HT-29 (cell line): ENCODE results near the gene PAXX. TPM values are rescaled to one million over a fixed set of nuclear protein-coding genes. Genes with fewer than 3 reads are reported as not detected.

Source experiments
- DNase-seq: peaks from one replicate; pipeline ENCODE4 v3.0.0-alpha.2; 2015; ENCODE audit warnings: low spot score
- total RNA-seq: library from RNA; depleted of rRNA; stranded (reverse); fragments of >200 nt; shearing (Covaris generic); gene quantifications from 2 replicates; pipeline ENCODE4 v1.2.3, GENCODE V29; 2014

The PAXX gene
- total RNA-seq, 1 experiment from 2014 or later = 169 TPM

DNA sequence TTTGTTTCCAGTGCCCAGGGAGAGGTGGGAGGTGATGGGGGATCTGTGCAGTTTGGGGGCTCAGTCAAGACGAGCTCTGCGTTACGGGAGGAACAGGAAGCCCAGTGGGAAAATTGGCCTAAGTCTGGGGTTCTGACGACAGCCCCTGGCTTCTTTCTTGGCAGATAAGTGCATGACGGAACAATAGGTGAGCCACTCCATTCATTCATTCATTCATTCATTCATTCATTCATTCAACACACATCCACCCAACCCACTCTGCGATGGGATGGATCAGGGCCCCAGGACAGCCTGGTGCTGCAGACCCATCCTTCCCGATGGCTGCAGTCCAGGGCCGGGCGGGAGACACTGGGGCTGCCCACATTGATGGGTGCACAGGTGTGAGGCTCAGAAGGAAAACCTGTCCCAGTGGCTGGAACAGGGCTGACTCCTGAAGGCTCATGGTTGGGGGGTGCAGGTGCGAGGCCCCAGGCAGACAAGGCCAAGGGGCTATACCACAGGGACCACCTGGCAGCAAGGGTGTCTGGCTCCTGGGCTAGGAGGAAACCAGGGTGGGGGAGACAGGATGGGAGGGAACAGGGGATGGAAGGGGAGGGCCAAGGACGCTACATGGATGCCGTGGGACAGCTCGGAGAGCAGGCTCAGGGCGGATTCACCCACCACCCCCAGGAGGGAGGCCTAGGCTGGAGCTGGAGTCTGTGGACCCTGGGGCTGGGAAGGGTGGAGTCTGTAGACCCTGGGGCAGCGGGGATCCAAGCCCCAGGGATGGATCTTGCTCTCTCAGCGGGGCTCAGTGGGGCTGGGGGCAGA lies 11.3 kb upstream of the PAXX start:
- no peak for DNase-seq

GRCh38 chr9:136981588-136982231 lies 10.5 kb upstream of the PAXX start:
- no peak for DNase-seq

DNA sequence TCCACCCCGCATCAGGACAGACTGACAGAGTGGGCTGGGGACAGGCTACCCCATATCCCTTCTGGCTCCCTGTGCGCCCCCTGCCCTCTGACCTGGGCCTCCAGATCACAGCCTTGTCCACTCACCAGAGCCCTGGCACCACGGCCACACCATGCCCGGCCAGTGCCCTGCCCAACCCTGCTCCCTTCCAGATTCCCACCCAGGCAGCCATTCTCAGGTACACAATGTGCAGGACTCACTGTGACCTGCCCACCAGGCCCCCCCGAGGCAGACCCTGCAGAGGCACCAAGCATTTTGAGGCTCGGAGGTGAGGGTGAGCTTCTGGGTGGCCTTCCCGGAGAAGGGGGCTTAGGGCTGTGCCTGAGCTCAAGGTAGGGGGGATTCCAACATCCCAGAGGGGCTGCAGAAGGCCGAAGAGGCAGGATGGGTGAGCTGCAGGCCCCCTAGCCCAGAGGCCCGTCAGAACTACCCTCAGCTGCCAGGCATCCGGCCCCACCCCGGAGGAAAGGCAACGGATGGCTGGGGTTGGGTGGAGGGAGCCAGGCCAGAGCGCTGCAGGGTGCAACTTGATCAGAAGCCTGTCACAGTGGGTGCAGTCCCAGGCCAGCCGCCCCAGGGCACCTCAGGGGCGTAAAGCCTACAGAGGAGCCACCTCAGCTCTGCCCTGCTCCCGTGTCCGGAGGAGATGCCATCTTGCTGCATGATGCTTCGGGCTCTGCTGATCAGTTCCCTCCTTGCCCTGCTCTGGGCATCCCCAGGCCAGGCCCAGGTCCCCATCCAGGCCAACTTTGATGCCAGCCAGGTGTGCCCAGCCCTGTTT lies 9.8 kb upstream of the PAXX start, which contains the start of gene LCNL1:
Gene LCNL1 (plus strand): TSS at position 762 of the 820 bp plus-strand sequence. CDS start 594 bp downstream, outside the sequence.
- DNase-seq = no peak

DNA sequence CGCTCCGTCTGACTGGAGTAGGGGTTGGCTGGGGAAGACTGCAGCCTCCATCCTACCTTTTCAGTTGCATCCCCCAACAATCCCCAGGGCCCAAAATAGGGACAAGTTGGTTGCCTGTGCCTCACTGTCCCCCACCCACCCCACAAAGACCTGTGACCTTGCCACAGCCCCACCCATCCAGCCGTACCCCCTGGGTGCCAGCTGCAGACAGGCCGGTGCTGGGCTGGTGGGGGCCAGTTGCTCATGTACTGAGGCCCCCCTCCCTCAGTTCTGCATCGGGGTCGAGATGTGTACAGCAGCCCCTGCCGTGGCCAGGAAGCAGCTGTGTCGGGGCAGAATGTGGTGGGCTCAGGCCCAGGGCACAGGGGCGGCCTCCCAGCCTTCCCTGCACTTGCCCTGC lies 9.1 kb upstream of the PAXX start:
- no peak for DNase-seq

GRCh38 chr9:136983656-136984314 lies 8.4 kb upstream of the PAXX start:
- DNase-seq = no peak

- DNase-seq = no peak
Measured at GRCh38 chr9:136984464-136985026, 7.7 kb upstream of the PAXX start.

- DNase-seq = no peak
Measured at GRCh38 chr9:136985027-136985602, 7.1 kb upstream of the PAXX start.

GRCh38 chr9:136985853-136986252 lies 6.4 kb upstream of the PAXX start:
- DNase-seq = no peak

DNA sequence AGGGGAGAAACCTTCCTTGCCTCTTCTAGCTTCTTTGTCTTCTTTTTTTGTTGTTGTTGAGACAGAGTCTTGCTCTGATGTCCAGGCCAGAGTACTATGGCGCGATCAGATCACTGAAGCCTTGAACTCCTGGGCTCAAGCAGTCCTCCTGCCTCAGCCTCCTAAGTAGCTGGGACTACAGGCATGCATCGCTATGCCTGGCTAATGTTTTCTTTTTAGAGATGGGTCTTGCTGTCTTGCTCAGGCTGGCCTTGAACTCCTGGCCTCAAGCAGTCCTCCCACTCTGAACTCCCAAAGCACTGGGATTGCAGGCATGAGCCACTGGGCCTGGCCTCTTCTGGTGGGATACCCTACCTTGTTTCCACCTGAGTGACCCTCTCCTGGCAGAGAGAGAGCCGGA lies 3.4 kb upstream of the PAXX start:
- DNase-seq = no peak

DNA sequence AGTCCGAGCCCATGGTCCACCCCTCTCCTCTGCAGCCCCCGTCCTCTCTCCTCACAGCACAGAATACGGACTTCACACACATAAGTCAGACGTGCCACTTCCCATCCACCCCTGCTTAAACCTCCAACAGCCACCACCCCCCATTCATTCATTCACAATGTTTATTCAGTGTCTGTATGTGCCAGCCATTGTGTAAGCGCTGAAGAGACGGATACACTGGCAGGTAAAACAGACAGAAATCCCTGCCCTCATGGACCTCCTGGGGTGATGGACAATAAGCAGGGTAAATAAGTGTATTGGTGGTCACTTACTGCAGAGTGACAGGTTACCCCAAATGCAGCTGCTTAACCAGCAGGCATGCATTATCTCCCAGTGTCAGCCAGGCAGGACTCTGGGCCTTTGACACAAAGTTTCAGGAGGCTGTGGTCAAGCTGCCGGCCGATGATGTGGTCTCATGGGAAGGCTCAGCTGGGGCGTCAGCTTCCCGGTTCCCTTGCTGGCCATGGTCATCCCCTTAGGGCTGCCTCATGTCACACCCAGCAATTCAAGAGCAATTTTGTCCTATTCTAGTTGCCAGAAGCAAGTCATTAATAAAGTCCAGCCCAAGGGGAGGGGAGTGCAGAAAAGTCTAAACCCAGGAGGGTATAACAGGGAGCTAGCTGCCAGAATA lies 1.8 kb upstream of the PAXX start:
- DNase-seq = no peak

DNA sequence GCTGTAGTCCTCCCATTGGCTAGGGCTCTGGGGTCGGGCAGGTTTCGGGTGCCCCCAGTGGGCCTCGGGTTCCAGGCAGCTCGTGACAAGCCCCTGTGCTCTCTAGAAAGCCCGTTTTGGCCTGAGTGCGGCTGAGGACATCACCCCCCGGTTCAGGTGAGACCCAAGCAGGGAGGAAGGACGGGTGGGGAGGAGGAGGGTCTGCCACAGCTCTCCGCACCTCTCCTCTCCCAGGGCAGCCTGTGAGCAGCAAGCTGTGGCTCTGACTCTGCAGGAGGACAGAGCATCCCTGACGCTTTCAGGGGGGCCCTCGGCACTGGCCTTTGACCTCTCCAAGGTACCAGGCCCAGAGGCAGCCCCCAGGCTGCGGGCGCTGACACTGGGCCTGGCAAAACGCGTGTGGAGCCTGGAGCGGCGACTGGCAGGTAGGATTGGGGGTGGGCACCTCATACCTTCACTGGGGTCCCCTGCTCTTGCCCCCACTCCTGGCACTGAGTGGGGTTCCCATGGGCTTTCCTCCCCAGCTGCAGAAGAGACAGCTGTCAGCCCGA lies 672 bp downstream of the PAXX start:
- no peak for DNase-seq

DNA sequence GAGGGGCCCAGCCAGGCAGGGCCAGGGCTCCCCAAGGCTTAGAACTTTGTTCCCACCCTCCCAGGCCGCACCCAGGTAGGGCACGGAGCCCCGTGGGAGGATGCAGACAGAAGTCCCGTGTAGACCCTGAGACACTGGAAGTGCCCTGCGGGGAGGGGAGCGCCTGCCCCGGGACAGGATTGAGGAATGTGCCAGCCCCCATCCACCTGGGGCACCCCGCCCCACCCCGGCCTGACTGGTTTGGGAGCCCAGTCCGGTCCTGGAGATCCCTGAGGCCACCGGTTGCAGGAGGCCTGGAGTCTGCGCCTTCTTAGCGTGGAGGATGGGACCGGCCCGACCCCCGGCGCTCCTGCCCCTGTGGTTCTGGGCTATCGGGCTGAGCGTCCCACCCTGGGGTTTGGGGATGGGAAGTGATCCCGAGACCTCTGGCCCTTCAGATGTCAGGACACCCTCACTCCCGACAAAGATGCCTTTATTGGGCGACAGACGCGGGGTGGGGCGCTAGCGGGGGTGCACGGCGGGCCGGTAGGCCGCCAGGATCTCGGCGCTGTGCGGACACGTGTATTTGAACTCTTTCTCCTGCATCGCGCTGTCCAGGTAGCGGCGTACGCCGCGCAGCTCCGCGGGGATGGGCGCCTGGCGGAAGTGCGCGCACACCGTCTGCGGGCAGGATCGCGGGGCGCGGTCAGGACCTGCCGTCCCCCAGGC lies 2.1 kb downstream of the PAXX start:
- no peak for DNase-seq

DNA sequence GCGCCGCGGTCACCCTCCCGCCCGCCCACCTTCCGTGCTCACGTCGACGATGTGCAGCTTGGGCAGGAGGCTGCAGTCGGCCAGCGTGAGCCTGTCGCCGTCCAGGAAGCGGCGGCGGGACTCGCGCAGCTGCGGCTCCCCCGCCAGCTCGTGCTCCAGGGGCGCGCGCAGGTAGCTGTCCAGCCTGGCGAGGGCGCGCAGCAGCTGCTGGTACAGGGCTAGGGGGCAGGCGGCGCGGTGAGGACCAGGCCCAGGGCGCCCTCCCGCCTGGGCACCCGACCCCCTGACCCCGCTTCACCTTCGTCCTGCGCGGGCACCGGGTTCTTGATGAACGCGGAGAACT lies 2.6 kb downstream of the PAXX start:
- DNase-seq = no peak

- DNase-seq = no peak
Measured at GRCh38 chr9:136995362-136995761, 3.1 kb downstream of the PAXX start.

GRCh38 chr9:136995772-136996311 lies 3.6 kb downstream of the PAXX start:
- DNase-seq = peak; percentile 46

- DNase-seq = peak; percentile 81
Measured at GRCh38 chr9:136996361-136997292, 4.4 kb downstream of the PAXX start, which contains the start of gene CLIC3. Gene CLIC3, minus strand, starts transcription at chr9:136996568. Its CDS starts 25 bp downstream, at chr9:136996543.

DNA sequence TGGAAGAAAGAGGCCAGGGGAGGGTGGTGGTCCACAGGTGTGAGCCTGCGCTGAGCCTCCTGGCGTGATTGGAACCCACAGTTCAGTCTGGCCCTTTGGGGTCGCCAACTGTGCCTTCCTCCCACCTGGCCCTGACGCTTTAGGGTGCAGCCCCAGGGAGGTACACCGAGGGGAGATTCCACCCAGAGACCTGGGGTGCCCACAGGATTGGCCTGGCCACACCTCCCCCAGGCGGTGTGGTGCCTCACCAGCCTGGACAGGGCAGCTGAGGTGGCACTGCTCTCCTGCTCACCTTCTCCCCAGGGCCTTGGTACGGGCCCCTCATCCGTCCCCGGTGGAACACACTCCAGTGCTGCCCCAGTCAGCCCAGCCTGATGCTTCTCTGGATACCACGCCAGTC lies 5.1 kb downstream of the PAXX start:
- peak; percentile 42 for DNase-seq

DNA sequence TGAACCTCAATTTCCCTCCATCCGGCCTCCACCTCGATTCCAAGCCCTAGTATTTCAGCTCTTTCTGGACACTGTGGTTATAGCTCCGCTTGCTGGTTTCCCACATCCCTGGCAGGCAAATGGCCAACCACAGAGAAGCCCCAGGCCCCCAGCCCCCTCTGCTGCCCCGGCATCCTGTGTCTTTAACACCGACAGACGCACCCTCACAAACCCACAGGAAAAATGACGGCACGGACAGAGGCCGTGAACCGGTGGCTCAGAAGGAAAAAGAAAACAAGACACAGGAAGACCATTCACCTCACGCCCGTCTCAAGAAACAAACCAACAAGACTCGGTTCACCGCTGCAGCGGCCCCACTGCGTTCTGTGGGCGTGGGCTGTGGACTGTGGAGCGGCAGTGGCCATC lies 5.6 kb downstream of the PAXX start:
- peak; percentile 27 for DNase-seq
